Small intestine (tissue), 7 donors: ENCODE measurements around the gene NEDD8. TPM values are rescaled to one million over a fixed set of nuclear protein-coding genes. Genes with fewer than 3 reads are reported as not detected.

Experiments used
- DNase-seq, 2 donors: peaks; one replicate each; pipeline versions ENCODE4 v3.0.0 to v3.0.0-alpha.2; 2013
- FAIRE-seq: peaks from 2 replicates; lab custom pipeline; 2012; peaks lifted over from hg19 to GRCh38; lab: Jason Lieb, UNC
- H3K27ac ChIP-seq, 3 donors: one replicate each; pipeline ENCODE4 v1.5.1; 2013; ENCODE audit warnings: low read length in 2 of 3, mild to moderate bottlenecking in 2 of 3, control low read depth in 1 of 3, inconsistent platforms in 1 of 3, low read depth in 1 of 3, moderate library complexity in 1 of 3
- H3K27me3 ChIP-seq, 3 donors: one replicate each; pipeline ENCODE4 v1.6.1; 2013; ENCODE audit warnings: low read length in 3 of 3, inconsistent platforms in 1 of 3; ENCODE audit not compliant: control insufficient read depth in 3 of 3, insufficient read depth in 3 of 3
- H3K36me3 ChIP-seq, 3 donors: one replicate each; pipeline ENCODE4 v1.6.1; 2013; ENCODE audit warnings: low read length in 3 of 3, inconsistent platforms in 1 of 3, low read depth in 1 of 3, mild to moderate bottlenecking in 1 of 3, moderate library complexity in 1 of 3; ENCODE audit not compliant: control insufficient read depth in 3 of 3, insufficient read depth in 2 of 3
- H3K4me1 ChIP-seq, 3 donors: one replicate each; pipeline ENCODE4 v1.6.1; 2013; ENCODE audit warnings: low read length in 2 of 3, inconsistent platforms in 1 of 3, low read depth in 1 of 3, mild to moderate bottlenecking in 1 of 3, moderate library complexity in 1 of 3; ENCODE audit not compliant: control insufficient read depth in 3 of 3, insufficient read depth in 2 of 3
- H3K4me3 ChIP-seq, 3 donors: one replicate each; pipeline ENCODE4 v1.5.1; 2013; ENCODE audit warnings: low read length in 3 of 3, control low read depth in 1 of 3, inconsistent platforms in 1 of 3, low read depth in 1 of 3, mild to moderate bottlenecking in 1 of 3, moderate library complexity in 1 of 3
- H3K9me3 ChIP-seq, 2 donors: one replicate each; pipeline ENCODE4 v1.6.1; 2013; ENCODE audit warnings: low read depth in 1 of 2, low read length in 1 of 2; ENCODE audit not compliant: control insufficient read depth in 2 of 2, insufficient read depth in 1 of 2
- WGBS, 3 donors: extraction: QIAGEN DNeasy Blood & Tissue Kit; methylation state at CpG; one replicate each; pipeline ENCODE4 v1.1.7; 2013; 5-methylcytosine and 5-hydroxymethylcytosine counted together
- polyA plus RNA-seq, 4 donors: library from polyadenylated mRNA; stranded (reverse) in 3 of 4; unstranded in 1 of 4; fragments of 200-250 nt in 3 of 4; fragments of 120-200 nt in 1 of 4; gene quantifications; one replicate each; pipeline versions ENCODE4 v1.2.1 to v1.2.3, GENCODE V29; 2013
- donor health status: healthy with polysubstance abuse.
- donor health status: control.
- donor health status: control.
- donor health status: Bipolar disorder and iron deficiency.
- donor health status: healthy.

Gene NEDD8
- polyA plus RNA-seq, 4 donors: 182 to 225 (median 205) TPM

- DNase-seq (no peak), FAIRE-seq (no peak)
- H3K4me3 ChIP-seq: no peak overlapping the region
- peaks cover 0 to 3% (median 2%) of the 10 kb centered on the region in 3 donors for H3K4me1 ChIP-seq
- peaks cover 0 to 7% (median 0%) of the 10 kb centered on the region in 3 donors for H3K36me3 ChIP-seq
- H3K27ac ChIP-seq: no peak overlapping the region
- 92 to 95% (median 92%) methylated on average over 6 of the region's 6 CpGs for WGBS, 3 donors
- H3K27me3 ChIP-seq: no peaks in the 10 kb centered on the region
- H3K9me3 ChIP-seq: no peaks in the 10 kb centered on the region
These were observed 44.9 kb upstream of the NEDD8 start for GRCh38 chr14:24277071-24277470.

- Histone ChIP-seq H3K27me3 (no peaks in the 10 kb centered on the region), H3K4me1 (peaks cover 0 to 12% (median 6%) of the 10 kb centered on the region in 3 donors), H3K27ac (peak overlapping the region in 1 of 3 donors; percentile 49), H3K36me3 (peaks cover 0 to 14% (median 0%) of the 10 kb centered on the region in 3 donors), H3K4me3 (no peak overlapping the region), H3K9me3 (no peaks in the 10 kb centered on the region)
- no peak for FAIRE-seq
- 22 to 54% (median 26%) methylated on average over 3 of the region's 3 CpGs for WGBS, 3 donors
- peak in 1 of 2 donors; percentile 29 for DNase-seq
These were observed 42.0 kb upstream of the NEDD8 start for GRCh38 chr14:24274101-24274543.

- Histone ChIP-seq H3K4me3 (no peak overlapping the region), H3K36me3 (peaks cover 0 to 20% (median 0%) of the 10 kb centered on the region in 3 donors), H3K27ac (no peak overlapping the region), H3K9me3 (no peaks in the 10 kb centered on the region), H3K4me1 (peaks cover 0 to 12% (median 6%) of the 10 kb centered on the region in 3 donors), H3K27me3 (no peaks in the 10 kb centered on the region)
- FAIRE-seq (no peak), DNase-seq (no peak)
- WGBS, 3 donors: 76 to 87% (median 77%) methylated on average over 3 of the region's 3 CpGs
These were observed 41.3 kb upstream of the NEDD8 start for GRCh38 chr14:24273422-24273998.

- FAIRE-seq (no peak), DNase-seq (no peak)
- 89 to 91% (median 90%) methylated on average over 2 of the region's 2 CpGs for WGBS, 3 donors
- Histone ChIP-seq H3K9me3 (no peaks in the 10 kb centered on the region), H3K4me1 (peaks cover 0 to 12% (median 6%) of the 10 kb centered on the region in 3 donors), H3K27ac (peak overlapping the region in 1 of 3 donors; percentile 95), H3K27me3 (no peaks in the 10 kb centered on the region), H3K36me3 (peaks cover 0 to 30% (median 0%) of the 10 kb centered on the region in 3 donors), H3K4me3 (no peak overlapping the region)
These were observed 40.3 kb upstream of the NEDD8 start for GRCh38 chr14:24272467-24272866.

GRCh38 chr14:24271834-24272263 is 39.7 kb upstream of the NEDD8 start:
- H3K36me3 ChIP-seq: peaks cover 0 to 36% (median 2%) of the 10 kb centered on the region in 3 donors
- peaks cover 0 to 12% (median 6%) of the 10 kb centered on the region in 3 donors for H3K4me1 ChIP-seq
- DNase-seq: no peak
- peak overlapping the region; percentile 56 to 83 (median 80) for H3K4me3 ChIP-seq
- FAIRE-seq: no peak
- H3K27ac ChIP-seq: peak overlapping the region; percentile 59 to 95 (median 95)
- 5 to 15% (median 9%) methylated on average over 3 of the region's 3 CpGs for WGBS, 3 donors
- no peaks in the 10 kb centered on the region for H3K9me3 ChIP-seq
- no peaks in the 10 kb centered on the region for H3K27me3 ChIP-seq

- Histone ChIP-seq H3K27ac (peak within 1 kb of the TSS; percentile 95 to 96 (median 95)), H3K9me3 (no peaks in the 10 kb centered on the region), H3K36me3 (peaks cover 0 to 42% (median 8%) of the 10 kb centered on the region in 3 donors), H3K4me1 (peaks cover 0 to 12% (median 6%) of the 10 kb centered on the region in 3 donors), H3K4me3 (peak within 1 kb of the TSS; percentile 80 to 90 (median 83)), H3K27me3 (no peaks in the 10 kb centered on the region)
- FAIRE-seq (no peak), DNase-seq (peak; percentile 92 to 96)
- 0% methylated on average over 44 to 61 of the region's 61 CpGs for WGBS, 3 donors
These were observed 39.1 kb upstream of the NEDD8 start, which contains the start of gene RABGGTA for GRCh38 chr14:24271134-24271833. RABGGTA (minus strand) TSS chr14:24271597; CDS start chr14:24271115, 482 bp downstream.

- Histone ChIP-seq H3K4me3 (peak overlapping the region; percentile 80 to 90 (median 83)), H3K4me1 (peaks cover 0 to 12% (median 6%) of the 10 kb centered on the region in 3 donors), H3K27ac (peak overlapping the region; percentile 95 to 96 (median 95)), H3K9me3 (no peaks in the 10 kb centered on the region), H3K36me3 (peaks cover 0 to 46% (median 10%) of the 10 kb centered on the region in 3 donors), H3K27me3 (no peaks in the 10 kb centered on the region)
- 5 to 12% (median 5%) methylated on average over 13 of the region's 13 CpGs for WGBS, 3 donors
- DNase-seq (no peak), FAIRE-seq (no peak)
These were observed 38.5 kb upstream of the NEDD8 start for GRCh38 chr14:24270537-24271133.

GRCh38 chr14:24269910-24270536 is 37.9 kb upstream of the NEDD8 start:
- Histone ChIP-seq H3K4me1 (peaks cover 0 to 12% (median 6%) of the 10 kb centered on the region in 3 donors), H3K27me3 (no peaks in the 10 kb centered on the region), H3K4me3 (no peak overlapping the region), H3K36me3 (peaks cover 0 to 49% (median 10%) of the 10 kb centered on the region in 3 donors), H3K9me3 (no peaks in the 10 kb centered on the region), H3K27ac (no peak overlapping the region)
- no peak for FAIRE-seq
- 93 to 95% (median 95%) methylated on average over 14 of the region's 14 CpGs for WGBS, 3 donors
- DNase-seq: no peak
